GM12873 (cell line): ENCODE data around the gene VCL.

Experiments
- TF ChIP-seq, protein P1 (sequence below): IDR thresholded peaks from 2 replicates; pipeline ENCODE4 v1.5.1; 2012; ENCODE audit warnings: low read depth, mild to moderate bottlenecking, moderate library complexity, low read length, control low read depth; ENCODE audit not compliant: insufficient read depth; ENCODE audit errors: missing control alignments

Gene VCL

GRCh38 chr10:74153676-74154075, 155.8 kb downstream of the VCL start:
- TF ChIP-seq, protein P1, sequence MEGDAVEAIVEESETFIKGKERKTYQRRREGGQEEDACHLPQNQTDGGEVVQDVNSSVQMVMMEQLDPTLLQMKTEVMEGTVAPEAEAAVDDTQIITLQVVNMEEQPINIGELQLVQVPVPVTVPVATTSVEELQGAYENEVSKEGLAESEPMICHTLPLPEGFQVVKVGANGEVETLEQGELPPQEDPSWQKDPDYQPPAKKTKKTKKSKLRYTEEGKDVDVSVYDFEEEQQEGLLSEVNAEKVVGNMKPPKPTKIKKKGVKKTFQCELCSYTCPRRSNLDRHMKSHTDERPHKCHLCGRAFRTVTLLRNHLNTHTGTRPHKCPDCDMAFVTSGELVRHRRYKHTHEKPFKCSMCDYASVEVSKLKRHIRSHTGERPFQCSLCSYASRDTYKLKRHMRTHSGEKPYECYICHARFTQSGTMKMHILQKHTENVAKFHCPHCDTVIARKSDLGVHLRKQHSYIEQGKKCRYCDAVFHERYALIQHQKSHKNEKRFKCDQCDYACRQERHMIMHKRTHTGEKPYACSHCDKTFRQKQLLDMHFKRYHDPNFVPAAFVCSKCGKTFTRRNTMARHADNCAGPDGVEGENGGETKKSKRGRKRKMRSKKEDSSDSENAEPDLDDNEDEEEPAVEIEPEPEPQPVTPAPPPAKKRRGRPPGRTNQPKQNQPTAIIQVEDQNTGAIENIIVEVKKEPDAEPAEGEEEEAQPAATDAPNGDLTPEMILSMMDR, result no peak

DNA sequence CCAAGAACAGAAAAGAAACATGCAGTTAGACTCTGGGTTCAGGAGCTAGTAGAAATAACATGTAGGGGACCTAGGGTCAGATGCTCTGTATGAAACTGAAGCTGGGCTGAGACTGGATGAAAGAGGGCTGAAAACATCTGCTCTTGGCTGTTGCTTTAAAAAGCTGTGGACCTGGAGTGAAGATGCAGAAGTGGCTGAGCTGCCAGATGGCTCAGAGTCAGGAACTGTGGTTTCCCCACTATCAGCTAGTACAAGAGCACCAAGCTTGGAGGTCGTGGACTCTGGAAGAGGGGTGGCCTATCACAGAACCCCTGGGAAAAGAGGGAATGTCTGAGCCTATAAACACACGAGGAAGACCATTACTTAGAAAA, 159.0 kb downstream of the VCL start:
- TF ChIP-seq, protein P1, result no peak

DNA sequence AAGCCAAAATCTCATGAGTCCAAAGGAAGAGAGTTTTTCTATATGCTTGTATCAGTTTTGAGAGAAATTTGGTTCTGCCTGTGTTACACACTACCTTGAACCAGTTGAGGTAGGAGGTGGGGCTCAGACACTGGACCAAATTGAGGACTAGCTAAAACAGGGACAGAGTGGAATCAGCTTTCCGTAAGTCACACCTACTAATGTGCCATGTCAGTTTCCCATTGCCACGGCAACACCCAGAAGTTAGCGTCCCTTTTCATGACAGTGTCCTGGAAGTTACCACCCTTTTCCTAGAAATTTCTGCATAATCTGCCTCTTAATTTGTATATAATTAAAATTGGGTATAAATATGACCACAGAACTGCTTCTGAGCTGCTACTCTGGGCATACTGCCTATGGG, 162.1 kb downstream of the VCL start:
- TF ChIP-seq, protein P1, result no peak

DNA sequence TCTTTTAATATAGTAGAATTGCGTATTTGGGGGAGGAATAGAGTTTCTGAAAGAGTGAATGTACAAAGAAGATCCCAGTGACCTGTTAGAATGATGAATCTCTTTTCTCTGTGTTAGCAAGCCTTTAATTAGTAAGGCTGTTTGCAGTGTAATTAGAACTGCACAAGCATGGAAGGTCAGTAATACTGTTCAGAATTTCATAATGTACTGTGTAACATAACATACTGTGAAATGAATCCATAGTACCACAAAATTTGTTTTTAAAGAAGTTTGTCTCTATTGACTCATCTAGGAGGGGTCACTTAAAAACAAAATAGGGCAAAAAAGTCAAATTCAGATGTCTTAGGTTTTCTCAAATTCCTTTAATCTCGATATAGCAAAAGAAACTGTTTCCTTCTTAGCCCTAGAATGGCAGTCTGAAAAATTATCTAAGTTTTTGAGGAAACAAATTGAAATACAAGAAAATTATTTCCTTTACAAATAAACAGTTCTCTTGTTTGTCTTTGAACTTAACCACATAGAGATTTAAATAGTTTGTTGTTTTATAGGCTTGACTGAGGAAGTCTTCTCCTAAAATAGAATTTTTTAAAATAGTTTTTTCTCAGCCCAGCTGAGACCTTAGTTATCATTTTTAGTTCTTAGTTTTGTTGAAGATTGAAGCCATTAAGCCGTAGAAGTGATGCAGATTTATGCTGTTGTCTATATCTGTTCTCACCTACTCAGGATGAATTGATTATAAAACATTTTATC, 165.6 kb downstream of the VCL start:
- TF ChIP-seq, protein P1, result no peak

DNA sequence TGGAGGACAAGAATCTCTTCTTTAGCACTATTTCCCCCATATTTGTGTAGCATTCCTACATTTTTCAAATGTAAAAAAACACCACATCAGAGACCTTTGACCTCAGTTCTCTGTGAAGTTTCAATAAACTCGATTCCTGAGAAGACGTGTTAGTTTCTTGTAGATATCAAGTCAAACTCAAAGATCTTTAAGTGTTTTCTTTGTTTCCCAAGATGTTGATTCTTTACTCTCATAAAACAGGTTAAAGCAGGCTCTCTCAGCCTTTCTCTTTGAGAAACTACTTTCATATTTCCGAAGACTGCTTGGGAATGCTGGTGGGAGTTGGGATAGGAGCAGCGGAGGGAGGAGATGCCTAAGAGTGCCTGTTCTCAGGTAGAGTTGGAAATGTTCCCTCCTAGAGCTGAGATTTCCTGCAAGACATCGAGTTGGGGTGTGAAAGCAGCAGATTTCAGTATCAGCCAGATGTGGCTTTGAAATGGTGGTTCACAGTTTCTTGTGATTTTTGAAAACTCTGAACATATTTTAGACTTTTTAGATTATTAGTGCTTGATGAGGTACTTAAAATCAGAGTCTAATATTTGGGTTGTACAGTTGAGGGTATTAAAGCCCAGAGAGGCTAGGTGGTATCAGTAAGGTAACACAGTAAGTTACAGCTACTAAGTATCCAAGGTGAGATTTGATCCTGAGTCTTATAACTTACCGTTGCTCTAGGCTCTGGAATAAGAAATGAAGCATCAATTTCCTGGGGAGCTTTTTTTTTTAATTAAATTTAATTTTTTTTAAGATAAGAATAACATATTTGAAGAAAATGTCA, 167.0 kb downstream of the VCL start:
- TF ChIP-seq, protein P1, result no peak

- TF ChIP-seq, protein P1, result no peak
These were observed 167.6 kb downstream of the VCL start for GRCh38 chr10:74165530-74165901.

DNA sequence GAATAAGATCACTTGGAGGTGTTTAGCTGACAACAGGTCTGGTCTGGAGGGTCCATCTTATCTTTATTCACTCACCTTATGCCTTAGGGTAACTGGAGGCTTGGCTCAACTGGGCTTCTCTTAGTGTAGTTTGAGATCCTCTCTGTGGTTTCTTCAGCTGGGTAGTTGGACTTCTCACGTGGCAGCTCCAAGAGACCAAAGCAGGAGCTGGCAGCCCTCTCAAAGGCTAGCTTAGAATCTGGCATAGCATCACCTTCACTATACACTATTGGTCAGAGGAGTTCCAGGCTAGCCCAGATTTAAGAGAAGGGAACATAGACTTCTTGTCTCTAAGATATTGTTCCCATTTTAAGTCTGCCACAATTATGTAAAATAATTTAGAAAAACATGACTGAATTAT, 169.5 kb downstream of the VCL start:
- TF ChIP-seq, protein P1, result no peak
